Stomach smooth muscle (tissue), 2 donors: ENCODE measurements around the gene ABCD4.
A peak's percentile ranks its signal among the peaks of the same experiment; 100 is the strongest.
"Not testable (repeated sequence)": the region's sequence is repeated elsewhere in the genome, so short reads cannot be mapped to it uniquely, and the experiment has no call there.

ENCODE experiments used
- H3K27ac ChIP-seq: one replicate; pipeline ENCODE4 v1.7.0; 2013; ENCODE audit warnings: mild to moderate bottlenecking, low read length, inconsistent platforms
- H3K27me3 ChIP-seq, 2 donors: one replicate each; pipeline ENCODE4 v1.7.0; 2013; ENCODE audit warnings: low read length in 2 of 2; ENCODE audit not compliant: insufficient read depth in 2 of 2, control insufficient read depth in 1 of 2
- H3K36me3 ChIP-seq, 2 donors: one replicate each; pipeline ENCODE4 v1.7.0; 2013; ENCODE audit warnings: low read length in 2 of 2; ENCODE audit not compliant: control insufficient read depth in 2 of 2, insufficient read depth in 2 of 2
- H3K4me1 ChIP-seq: one replicate; pipeline ENCODE4 v1.7.0; 2013; ENCODE audit warnings: low read length; ENCODE audit not compliant: control insufficient read depth, insufficient read depth
- H3K4me3 ChIP-seq, 2 donors: one replicate each; pipeline ENCODE4 v1.7.0; 2013; ENCODE audit warnings: low read length in 2 of 2
- H3K9ac ChIP-seq, 2 donors: one replicate each; pipeline ENCODE4 v1.7.0; 2013; ENCODE audit warnings: low read length in 2 of 2, mild to moderate bottlenecking in 1 of 2
- H3K9me3 ChIP-seq, 2 donors: one replicate each; pipeline ENCODE4 v1.7.0; 2013; ENCODE audit warnings: low read length in 2 of 2; ENCODE audit not compliant: control insufficient read depth in 2 of 2
- donor health status: healthy.
- donor health status: Pancreatic carcinoma.

ABCD4 gene

DNA sequence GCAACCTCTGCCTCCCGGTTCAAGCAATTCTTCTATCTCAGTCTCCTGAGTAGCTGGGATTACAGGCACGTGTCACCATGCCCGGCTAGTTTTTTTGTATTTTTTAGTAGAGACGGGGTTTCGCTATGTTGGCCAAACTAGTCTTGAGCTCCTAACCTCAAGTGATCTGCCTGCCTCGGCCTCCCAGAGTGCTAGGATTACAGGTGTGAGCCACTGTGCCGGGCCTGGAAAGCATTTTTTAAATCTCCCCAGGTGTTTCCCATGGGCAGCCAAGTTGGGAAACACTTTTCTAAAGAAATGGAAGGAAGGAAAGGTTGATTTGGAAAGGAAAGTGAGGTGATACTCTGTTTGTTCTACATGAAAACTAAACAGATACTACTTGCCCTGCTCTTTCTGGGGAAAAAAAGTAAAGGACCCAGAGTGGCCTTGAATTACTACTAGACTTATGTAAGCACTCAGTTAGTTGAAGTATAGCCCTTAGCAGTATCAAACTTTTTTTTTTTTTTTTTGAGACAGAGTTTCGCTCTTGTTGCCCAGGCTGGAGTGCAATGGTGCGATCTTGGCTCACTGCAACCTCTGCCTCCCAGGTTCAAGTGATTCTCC lies 27.3 kb upstream of the ABCD4 start:
- not testable (repeated sequence) for H3K9ac ChIP-seq, H3K27me3 ChIP-seq, H3K27ac ChIP-seq, H3K4me3 ChIP-seq, H3K9me3 ChIP-seq, H3K36me3 ChIP-seq, H3K4me1 ChIP-seq

DNA sequence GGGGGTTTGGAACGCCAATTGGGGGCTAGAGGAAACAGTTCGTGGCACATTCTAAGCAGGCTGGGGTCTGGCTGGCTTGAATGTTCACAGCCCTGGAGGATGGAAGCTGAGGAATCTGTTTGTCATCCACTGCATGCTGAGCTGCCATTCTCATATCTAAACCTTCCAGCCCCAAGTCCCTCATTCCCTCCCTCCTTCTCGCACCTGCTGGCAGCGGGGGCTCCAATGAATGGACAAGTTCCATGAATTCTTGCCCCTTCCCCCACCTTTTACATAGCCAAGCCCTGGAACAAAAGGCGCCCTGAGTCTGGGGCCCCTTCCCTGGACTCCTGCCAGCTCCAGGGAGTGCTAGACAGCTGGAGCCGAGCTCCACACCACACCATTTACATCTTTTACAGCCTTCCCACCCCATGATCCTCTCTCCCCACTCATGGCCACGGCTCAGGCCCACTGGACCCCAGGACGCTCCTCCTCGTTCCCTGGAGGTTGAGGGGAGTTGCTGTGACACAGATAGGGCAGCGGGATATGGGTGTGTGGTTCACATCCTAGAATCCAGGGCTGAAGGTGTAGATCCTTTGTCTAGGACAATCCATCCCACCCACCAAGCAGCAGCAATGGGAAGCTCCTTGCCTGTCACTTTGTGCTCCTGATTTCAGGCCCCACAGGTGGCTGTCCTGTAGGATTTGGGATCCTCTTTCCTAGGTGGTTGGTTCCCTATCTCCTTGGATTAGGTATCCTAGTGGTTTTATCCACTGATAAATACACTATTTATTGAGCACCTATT lies 23.8 kb upstream of the ABCD4 start:
- Histone ChIP-seq H3K27ac (no peak overlapping the region), H3K9ac (no peak overlapping the region), H3K4me1 (no peaks in the 10 kb centered on the region), H3K27me3 (peaks cover 5 to 9% of the 10 kb centered on the region in 2 donors), H3K36me3 (no peaks in the 10 kb centered on the region), H3K4me3 (no peak overlapping the region), H3K9me3 (no peaks in the 10 kb centered on the region)

DNA sequence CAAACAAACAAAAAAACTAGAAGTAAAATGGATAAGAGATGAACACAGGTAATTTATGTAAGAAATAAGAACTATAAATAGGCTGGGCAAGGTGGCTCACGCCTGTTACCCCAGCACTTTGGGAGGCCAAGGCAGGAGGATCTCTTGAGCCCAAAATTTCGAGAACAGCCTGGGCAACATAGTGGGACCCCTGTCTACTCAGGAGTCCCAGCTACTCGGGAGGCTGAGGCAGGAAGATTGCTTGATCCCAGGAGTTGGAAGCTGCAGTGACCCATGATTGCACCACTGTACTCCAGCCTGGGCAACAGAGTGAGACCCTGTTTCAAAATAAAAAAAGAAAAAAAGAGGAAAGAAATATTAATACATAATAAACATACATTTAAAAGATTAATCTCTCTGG lies 22.7 kb upstream of the ABCD4 start:
- Histone ChIP-seq H3K27me3 (peaks cover 5 to 9% of the 10 kb centered on the region in 2 donors), H3K4me1 (no peaks in the 10 kb centered on the region), H3K9ac (no peak overlapping the region), H3K4me3 (no peak overlapping the region), H3K36me3 (no peaks in the 10 kb centered on the region), H3K9me3 (no peaks in the 10 kb centered on the region), H3K27ac (no peak overlapping the region)

DNA sequence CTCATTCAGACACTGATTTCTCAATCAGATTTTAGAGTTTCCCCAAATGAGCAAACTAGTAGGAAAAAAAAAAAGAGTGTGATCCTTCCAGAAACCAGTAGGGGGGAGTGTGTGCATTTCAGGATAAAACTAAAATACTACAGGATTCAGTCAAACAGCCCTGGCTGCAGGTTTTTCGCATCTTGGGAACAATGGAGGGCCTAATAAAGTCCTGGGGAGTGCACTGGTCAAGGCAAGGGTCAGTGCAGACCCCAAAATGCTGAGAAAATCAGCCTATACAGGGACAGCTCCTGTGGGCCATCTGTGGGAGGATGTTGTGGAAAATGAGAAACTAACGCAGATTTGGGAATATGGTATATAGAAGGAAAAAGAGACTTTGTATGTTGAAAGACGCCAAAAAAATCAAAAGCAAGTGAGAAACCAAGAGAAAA lies 22.2 kb upstream of the ABCD4 start:
- H3K4me1 ChIP-seq: no peaks in the 10 kb centered on the region
- H3K36me3 ChIP-seq: no peaks in the 10 kb centered on the region
- H3K27me3 ChIP-seq: peaks cover 5 to 9% of the 10 kb centered on the region in 2 donors
- no peak overlapping the region for H3K4me3 ChIP-seq
- no peak overlapping the region for H3K9ac ChIP-seq
- no peak overlapping the region for H3K27ac ChIP-seq
- no peaks in the 10 kb centered on the region for H3K9me3 ChIP-seq

DNA sequence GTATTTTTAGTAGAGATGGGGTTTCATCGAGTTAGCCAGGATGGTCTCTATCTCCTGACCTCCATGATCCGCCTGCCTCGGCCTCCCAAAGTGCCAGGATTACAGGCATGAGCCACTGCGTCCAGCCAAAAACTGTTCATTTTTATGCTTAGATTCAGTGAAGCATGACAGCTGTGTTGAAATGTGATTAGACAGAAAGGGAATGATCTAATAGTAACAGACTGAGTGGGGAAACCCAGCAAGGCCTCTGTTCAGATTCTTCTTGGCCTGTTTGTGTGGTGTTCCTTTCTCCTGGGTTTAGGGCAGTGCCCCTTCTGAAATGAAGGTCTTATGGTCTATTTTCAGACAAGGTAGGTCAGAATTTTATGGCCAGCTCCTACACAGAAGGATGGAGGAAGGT lies 11.8 kb upstream of the ABCD4 start:
- no peak overlapping the region for H3K27ac ChIP-seq
- H3K9ac ChIP-seq: no peak overlapping the region
- no peaks in the 10 kb centered on the region for H3K27me3 ChIP-seq
- H3K4me3 ChIP-seq: no peak overlapping the region
- no peaks in the 10 kb centered on the region for H3K36me3 ChIP-seq
- no peaks in the 10 kb centered on the region for H3K4me1 ChIP-seq
- H3K9me3 ChIP-seq: no peaks in the 10 kb centered on the region

DNA sequence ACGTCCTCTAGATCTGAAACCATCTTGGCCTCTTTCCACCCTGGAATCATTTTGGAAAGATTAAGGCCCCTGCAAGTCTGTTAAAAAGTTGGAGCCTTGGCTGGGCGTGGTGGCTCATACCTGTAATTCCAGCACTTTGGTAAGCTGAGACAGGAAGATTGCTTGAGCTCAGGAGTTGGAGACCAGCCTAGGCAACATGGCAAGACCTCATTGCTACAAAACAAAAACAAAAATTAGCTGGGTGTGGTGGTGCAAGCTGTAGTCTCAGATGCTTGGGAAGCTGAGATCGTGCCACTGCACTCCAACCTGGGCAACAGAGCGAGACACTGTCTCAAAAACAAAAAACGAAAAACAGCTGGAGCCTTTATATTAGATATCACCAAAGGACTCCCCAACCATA lies 10.9 kb upstream of the ABCD4 start:
- no peaks in the 10 kb centered on the region for H3K27me3 ChIP-seq
- no peak overlapping the region for H3K9ac ChIP-seq
- no peak overlapping the region for H3K4me3 ChIP-seq
- H3K27ac ChIP-seq: no peak overlapping the region
- H3K4me1 ChIP-seq: no peaks in the 10 kb centered on the region
- H3K9me3 ChIP-seq: no peaks in the 10 kb centered on the region
- no peaks in the 10 kb centered on the region for H3K36me3 ChIP-seq

DNA sequence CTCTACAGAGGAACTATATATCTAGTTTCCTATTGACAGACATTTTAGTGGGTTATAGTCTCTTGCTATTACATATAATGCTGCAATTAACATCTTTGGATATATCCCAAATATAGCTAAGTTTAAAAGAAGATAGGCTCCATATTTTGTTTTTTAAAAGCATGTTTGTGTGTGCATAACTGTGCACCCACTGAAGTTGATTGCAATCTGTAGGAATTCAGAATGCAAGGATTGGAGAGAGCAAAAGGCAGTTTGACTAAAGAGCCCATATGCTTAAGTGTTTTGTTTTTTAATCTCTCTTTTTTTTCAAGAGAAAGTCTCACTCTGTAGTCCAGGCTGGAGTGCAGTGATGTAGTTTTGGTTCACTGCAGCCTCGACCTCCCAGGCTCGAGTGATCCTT lies 9.4 kb upstream of the ABCD4 start:
- no peaks in the 10 kb centered on the region for H3K4me1 ChIP-seq
- H3K4me3 ChIP-seq: no peak overlapping the region
- no peaks in the 10 kb centered on the region for H3K36me3 ChIP-seq
- H3K27me3 ChIP-seq: no peaks in the 10 kb centered on the region
- no peaks in the 10 kb centered on the region for H3K9me3 ChIP-seq
- no peak overlapping the region for H3K9ac ChIP-seq
- H3K27ac ChIP-seq: no peak overlapping the region

DNA sequence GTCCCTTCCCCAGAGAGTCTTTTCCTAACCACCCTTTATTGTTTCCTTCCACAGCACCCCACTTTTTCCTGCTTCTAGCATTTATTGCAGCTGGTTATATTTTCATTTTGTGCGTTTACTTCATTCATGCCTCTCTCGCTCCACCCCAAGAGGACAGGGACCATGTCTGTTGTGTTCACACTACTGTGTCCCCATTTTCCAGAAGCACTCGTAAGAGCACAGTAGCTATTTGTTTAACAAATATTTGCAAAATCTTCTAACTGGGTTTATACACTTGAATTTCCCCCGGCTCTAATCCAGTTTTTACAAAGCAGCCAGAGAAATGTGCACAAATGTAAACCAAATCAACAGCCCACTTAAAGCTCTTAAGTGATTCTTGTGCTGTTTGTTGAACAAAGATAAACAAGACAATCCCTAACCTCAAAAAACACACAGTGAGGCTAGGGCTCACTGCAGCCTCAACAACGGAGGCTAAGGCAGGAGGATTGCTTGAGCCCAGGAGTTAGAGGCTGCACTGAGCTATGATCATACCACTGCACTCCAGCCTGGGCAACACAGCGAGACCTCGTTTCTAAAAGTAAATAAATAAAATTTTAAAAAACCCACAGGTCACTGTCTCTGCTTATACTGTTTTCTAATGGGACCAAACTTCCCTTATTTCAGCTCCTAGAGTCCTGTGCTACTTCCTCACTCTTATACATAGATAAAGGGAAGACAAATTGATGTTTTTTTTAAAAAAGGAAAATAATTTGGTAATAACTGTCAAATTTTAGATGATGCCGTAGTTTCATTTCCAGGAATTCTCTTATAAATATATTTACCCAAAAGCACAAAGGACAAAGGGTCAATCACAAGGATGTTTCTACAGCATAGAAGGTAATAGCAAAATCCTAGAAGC lies 6.6 kb upstream of the ABCD4 start:
- H3K4me1 ChIP-seq: no peaks in the 10 kb centered on the region
- H3K27ac ChIP-seq: no peak overlapping the region
- H3K4me3 ChIP-seq: no peak overlapping the region
- H3K9me3 ChIP-seq: no peaks in the 10 kb centered on the region
- no peaks in the 10 kb centered on the region for H3K36me3 ChIP-seq
- no peak overlapping the region for H3K9ac ChIP-seq
- no peaks in the 10 kb centered on the region for H3K27me3 ChIP-seq

DNA sequence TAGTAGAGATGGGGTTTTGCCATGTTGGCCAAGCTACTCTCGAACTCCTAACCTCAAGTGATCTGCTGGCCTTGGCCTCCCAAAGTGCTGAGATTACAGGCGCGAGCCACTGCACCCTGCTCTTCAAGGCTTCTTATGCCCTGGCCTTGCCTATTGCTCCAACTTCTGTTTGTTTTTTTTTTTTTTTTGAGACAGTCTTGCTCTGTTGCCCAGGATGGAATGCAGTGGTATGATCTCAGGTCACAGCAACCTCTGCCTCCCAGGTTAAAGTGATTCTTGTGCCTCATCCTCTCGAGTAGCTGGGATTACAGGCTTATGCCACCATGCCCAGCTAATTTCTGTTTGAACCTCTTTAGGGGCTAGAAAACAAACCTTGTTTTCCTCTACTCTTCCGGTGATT lies 6.0 kb upstream of the ABCD4 start:
- Histone ChIP-seq H3K4me1 (no peaks in the 10 kb centered on the region), H3K27ac (no peak overlapping the region), H3K9me3 (no peaks in the 10 kb centered on the region), H3K4me3 (no peak overlapping the region), H3K36me3 (no peaks in the 10 kb centered on the region), H3K9ac (no peak overlapping the region), H3K27me3 (no peaks in the 10 kb centered on the region)

DNA sequence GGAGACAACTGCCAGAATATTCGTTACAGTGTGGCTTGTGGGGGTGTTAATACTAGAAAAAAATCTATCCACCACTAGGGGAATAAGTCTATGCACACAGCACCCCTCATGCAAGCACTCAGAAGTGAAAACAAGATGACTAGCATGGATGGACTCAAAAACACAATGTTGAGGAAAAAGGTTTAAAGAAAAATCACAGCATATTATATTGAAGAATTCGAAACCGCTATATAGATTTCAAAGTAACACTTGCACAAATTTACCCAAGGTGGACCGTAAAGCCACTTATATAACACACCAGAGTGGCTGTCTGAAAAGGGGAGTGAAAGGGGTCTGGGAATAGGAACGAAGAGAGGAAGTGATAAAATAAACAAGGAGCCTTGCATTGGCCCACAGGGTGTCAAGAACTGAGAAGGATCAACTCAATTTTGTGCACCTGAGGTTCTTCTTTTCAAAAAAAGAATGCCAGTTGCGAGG lies 544 bp downstream of the ABCD4 start:
- H3K27ac ChIP-seq: peak overlapping the region; percentile 76
- H3K4me3 ChIP-seq: peak overlapping the region; percentile 82 to 90
- H3K9ac ChIP-seq: peak overlapping the region; percentile 80 to 84
- H3K9me3 ChIP-seq: no peaks in the 10 kb centered on the region
- peaks cover 4 to 15% of the 10 kb centered on the region in 2 donors for H3K36me3 ChIP-seq
- peaks cover 15% of the 10 kb centered on the region for H3K4me1 ChIP-seq
- H3K27me3 ChIP-seq: no peaks in the 10 kb centered on the region
